ENCODE data around the gene NNT.

- TF ChIP-seq POLR2A (IDR thresholded peaks at IDR 0.05) (no peak), EP300 (IDR thresholded peaks at IDR 0.05) (no peak), CTCF (IDR thresholded peaks at IDR 0.05) (no peak)
Measured at GRCh38 chr5:43606351-43606750, 3.4 kb downstream of the NNT start.
